ENCODE results near the gene ARG2.

DNA sequence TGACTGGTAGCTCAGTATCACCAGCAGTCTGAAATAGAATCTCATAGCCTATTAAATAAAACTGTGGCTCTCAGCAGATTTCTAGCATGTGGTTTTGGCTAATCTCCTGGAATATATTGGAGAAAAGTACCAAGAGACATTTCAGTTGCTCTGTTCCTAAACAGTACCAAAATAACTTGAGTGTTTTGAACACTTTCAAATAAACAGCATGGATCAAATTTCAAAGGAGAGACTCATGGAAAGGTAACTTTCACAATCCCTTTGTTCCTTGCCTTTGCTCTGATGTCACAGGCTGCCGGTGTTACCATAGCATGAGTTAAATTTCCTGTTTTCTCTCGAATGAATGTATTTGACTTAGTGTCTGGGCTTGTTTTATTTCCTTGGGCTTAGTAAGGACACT lies 3.4 kb downstream of the ARG2 start:
- TF ChIP-seq POLR2A (IDR thresholded peaks at IDR 0.05; ENCODE audit: low read length) = no peak
- TF ChIP-seq GATA1 (IDR thresholded peaks at IDR 0.05; ENCODE audit: low read depth, low read length) = no peak

All from erythroblast (primary cell).